Measurements from ENCODE around the gene SRRM5. TPM values are rescaled to one million over a fixed set of nuclear protein-coding genes. Genes with fewer than 3 reads are reported as not detected.

Gene SRRM5
- total and polyA plus RNA-seq, 2 of the 13 experiments (the other 11 are each of a cell fraction or from before 2014, with no cell fraction given), result 0.11 to 0.16 TPM

- peak; percentile 34 for TF ChIP-seq ZNF781 (CRISPR knock-in tag; IDR thresholded peaks at IDR 0.05; ENCODE audit: borderline replicate concordance, not compliant biosample characterization)
- TF ChIP-seq ZEB1 (IDR thresholded peaks at IDR 0.05; ENCODE audit: insufficient replicate concordance, low read depth), result no peak
- 0 out of 2 replicates have a peak, but pooled peaks have one; percentile 34 for TF ChIP-seq DMAP1 (CRISPR knock-in tag; IDR thresholded peaks at IDR 0.05)
- TF ChIP-seq GABPB1 (CRISPR knock-in tag; IDR thresholded peaks at IDR 0.05), result peak; percentile 42; the same call in 1 of the 2 replicates
- peak; percentile 55; the same call in 1 of the 2 replicates for TF ChIP-seq IRF9 (CRISPR knock-in tag; IDR thresholded peaks at IDR 0.05; ENCODE audit: borderline replicate concordance)
- TF ChIP-seq, protein P1, sequence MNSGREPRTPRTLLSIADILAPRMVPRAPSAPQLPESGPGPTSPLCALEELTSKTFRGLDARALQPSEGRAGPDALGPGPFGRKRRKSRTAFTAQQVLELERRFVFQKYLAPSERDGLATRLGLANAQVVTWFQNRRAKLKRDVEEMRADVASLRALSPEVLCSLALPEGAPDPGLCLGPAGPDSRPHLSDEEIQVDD (CRISPR knock-in tag; IDR thresholded peaks at IDR 0.05; ENCODE audit: borderline replicate concordance), result peak; percentile 76; the same call in 1 of the 2 replicates
- TF ChIP-seq RBFOX2 (IDR thresholded peaks at IDR 0.05; ENCODE audit: low read depth, low read length), result 0 out of 2 replicates have a peak, but pooled peaks have one; percentile 47
- 0 out of 2 replicates have a peak, but pooled peaks have one; percentile 24 for TF ChIP-seq SPEN (CRISPR knock-in tag; IDR thresholded peaks at IDR 0.05; ENCODE audit: low read depth)
- no peak for TF ChIP-seq ZNF703 (CRISPR knock-in tag; IDR thresholded peaks at IDR 0.05; ENCODE audit: borderline replicate concordance)
- TF ChIP-seq POLR2AphosphoS5 (IDR thresholded peaks at IDR 0.05; ENCODE audit: low read depth, low read length), result peak; percentile 38; the same call in 1 of the 2 replicates
- 0 out of 2 replicates have a peak, but pooled peaks have one; percentile 34 for TF ChIP-seq ZNF431 (CRISPR knock-in tag; IDR thresholded peaks at IDR 0.05; ENCODE audit: borderline replicate concordance, low read depth)
- 0 out of 2 replicates have a peak, but pooled peaks have one; percentile 16 for TF ChIP-seq TAF1 (CRISPR knock-in tag; IDR thresholded peaks at IDR 0.05)
- peak; percentile 49 for TF ChIP-seq IKZF4 (CRISPR knock-in tag; IDR thresholded peaks at IDR 0.05; ENCODE audit: borderline replicate concordance, low read depth, not compliant biosample characterization)
- peak; percentile 49; the same call in 1 of the 2 replicates for TF ChIP-seq ZNF430 (CRISPR knock-in tag; IDR thresholded peaks at IDR 0.05)
- TF ChIP-seq, protein P2, sequence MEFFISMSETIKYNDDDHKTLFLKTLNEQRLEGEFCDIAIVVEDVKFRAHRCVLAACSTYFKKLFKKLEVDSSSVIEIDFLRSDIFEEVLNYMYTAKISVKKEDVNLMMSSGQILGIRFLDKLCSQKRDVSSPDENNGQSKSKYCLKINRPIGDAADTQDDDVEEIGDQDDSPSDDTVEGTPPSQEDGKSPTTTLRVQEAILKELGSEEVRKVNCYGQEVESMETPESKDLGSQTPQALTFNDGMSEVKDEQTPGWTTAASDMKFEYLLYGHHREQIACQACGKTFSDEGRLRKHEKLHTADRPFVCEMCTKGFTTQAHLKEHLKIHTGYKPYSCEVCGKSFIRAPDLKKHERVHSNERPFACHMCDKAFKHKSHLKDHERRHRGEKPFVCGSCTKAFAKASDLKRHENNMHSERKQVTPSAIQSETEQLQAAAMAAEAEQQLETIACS (CRISPR knock-in tag; IDR thresholded peaks at IDR 0.05), result no peak
- no peak for TF ChIP-seq ZNF44 (CRISPR knock-in tag; IDR thresholded peaks at IDR 0.05)
- peak; percentile 57; the same call in 1 of the 2 replicates for TF ChIP-seq ZNF280B (CRISPR knock-in tag; IDR thresholded peaks at IDR 0.05; ENCODE audit: borderline replicate concordance)
- TF ChIP-seq, protein P3, sequence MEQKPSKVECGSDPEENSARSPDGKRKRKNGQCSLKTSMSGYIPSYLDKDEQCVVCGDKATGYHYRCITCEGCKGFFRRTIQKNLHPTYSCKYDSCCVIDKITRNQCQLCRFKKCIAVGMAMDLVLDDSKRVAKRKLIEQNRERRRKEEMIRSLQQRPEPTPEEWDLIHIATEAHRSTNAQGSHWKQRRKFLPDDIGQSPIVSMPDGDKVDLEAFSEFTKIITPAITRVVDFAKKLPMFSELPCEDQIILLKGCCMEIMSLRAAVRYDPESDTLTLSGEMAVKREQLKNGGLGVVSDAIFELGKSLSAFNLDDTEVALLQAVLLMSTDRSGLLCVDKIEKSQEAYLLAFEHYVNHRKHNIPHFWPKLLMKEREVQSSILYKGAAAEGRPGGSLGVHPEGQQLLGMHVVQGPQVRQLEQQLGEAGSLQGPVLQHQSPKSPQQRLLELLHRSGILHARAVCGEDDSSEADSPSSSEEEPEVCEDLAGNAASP (CRISPR knock-in tag; IDR thresholded peaks at IDR 0.05; ENCODE audit: borderline replicate concordance), result peak; percentile 14; the same call in 1 of the 2 replicates
- TF ChIP-seq, protein P4, sequence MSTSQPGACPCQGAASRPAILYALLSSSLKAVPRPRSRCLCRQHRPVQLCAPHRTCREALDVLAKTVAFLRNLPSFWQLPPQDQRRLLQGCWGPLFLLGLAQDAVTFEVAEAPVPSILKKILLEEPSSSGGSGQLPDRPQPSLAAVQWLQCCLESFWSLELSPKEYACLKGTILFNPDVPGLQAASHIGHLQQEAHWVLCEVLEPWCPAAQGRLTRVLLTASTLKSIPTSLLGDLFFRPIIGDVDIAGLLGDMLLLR (CRISPR knock-in tag; IDR thresholded peaks at IDR 0.05), result 0 out of 2 replicates have a peak, but pooled peaks have one; percentile 56
Observed at GRCh38 chr19:43639519-43640423, 27.9 kb downstream of the SRRM5 start, which contains the start of gene CADM4 (continued).

Data from HepG2 (cell line).